GM12872 (cell line): ENCODE measurements around the gene SKAP2.

ENCODE experiments used
- TF ChIP-seq, protein P1 (sequence below): IDR thresholded peaks from 3 replicates; pipeline ENCODE4 v1.5.1; 2011; ENCODE audit warnings: low read depth, mild to moderate bottlenecking, low read length, moderate library complexity; ENCODE audit not compliant: insufficient read depth

Gene SKAP2

GRCh38 chr7:26787701-26788100, 76.7 kb downstream of the SKAP2 start:
- TF ChIP-seq, protein P1, sequence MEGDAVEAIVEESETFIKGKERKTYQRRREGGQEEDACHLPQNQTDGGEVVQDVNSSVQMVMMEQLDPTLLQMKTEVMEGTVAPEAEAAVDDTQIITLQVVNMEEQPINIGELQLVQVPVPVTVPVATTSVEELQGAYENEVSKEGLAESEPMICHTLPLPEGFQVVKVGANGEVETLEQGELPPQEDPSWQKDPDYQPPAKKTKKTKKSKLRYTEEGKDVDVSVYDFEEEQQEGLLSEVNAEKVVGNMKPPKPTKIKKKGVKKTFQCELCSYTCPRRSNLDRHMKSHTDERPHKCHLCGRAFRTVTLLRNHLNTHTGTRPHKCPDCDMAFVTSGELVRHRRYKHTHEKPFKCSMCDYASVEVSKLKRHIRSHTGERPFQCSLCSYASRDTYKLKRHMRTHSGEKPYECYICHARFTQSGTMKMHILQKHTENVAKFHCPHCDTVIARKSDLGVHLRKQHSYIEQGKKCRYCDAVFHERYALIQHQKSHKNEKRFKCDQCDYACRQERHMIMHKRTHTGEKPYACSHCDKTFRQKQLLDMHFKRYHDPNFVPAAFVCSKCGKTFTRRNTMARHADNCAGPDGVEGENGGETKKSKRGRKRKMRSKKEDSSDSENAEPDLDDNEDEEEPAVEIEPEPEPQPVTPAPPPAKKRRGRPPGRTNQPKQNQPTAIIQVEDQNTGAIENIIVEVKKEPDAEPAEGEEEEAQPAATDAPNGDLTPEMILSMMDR = no peak

GRCh38 chr7:26784118-26784517, 80.3 kb downstream of the SKAP2 start:
- TF ChIP-seq, protein P1 = no peak

- TF ChIP-seq, protein P1 = no peak
These were observed 81.9 kb downstream of the SKAP2 start for GRCh38 chr7:26782501-26782900.

GRCh38 chr7:26779978-26780595, 84.3 kb downstream of the SKAP2 start:
- TF ChIP-seq, protein P1 = no peak

DNA sequence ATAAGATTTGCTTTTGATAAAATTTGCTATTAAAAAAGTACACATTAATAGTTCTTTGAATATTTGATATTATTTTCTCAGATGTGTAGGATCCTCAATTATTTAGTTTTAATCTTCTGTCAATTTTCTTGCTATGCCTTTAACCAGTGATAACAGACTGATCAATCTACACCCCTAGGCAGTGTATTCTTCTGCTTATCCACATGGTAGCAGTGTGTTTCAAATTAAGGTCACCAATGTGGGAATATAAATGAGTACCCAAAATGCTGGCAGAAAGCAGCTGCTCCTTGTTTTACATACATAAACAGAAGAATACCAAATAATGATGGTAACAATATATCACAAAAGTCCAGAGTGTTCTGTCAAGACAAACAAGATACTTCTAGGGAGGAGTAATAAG, 87.0 kb downstream of the SKAP2 start:
- TF ChIP-seq, protein P1 = no peak

GRCh38 chr7:26760501-26760900, 103.9 kb downstream of the SKAP2 start:
- TF ChIP-seq, protein P1 = no peak

- TF ChIP-seq, protein P1 = no peak
These were observed 105.3 kb downstream of the SKAP2 start for GRCh38 chr7:26759108-26759507.
